HG03354 (cell line): ENCODE measurements around the gene LRRC2.
"Not testable (repeated sequence)": the region's sequence is repeated elsewhere in the genome, so short reads cannot be mapped to it uniquely, and the experiment has no call there.

ENCODE experiments used
- ATAC-seq: cut with Tn5 transposase; IDR thresholded peaks from one replicate; pipeline ENCODE4 v1.9.1; 2021; ENCODE audit warnings: mild to moderate bottlenecking; ENCODE audit not compliant: unreplicated experiment, poor library complexity, severe bottlenecking

The LRRC2 gene, protein sequence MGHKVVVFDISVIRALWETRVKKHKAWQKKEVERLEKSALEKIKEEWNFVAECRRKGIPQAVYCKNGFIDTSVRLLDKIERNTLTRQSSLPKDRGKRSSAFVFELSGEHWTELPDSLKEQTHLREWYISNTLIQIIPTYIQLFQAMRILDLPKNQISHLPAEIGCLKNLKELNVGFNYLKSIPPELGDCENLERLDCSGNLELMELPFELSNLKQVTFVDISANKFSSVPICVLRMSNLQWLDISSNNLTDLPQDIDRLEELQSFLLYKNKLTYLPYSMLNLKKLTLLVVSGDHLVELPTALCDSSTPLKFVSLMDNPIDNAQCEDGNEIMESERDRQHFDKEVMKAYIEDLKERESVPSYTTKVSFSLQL

GRCh38 chr3:46566040-46566641 lies at the start of gene LRRC2:
LRRC2 (minus strand) TSS chr3:46566302; CDS start chr3:46551591, 14,711 bp downstream.
- no peak for ATAC-seq

DNA sequence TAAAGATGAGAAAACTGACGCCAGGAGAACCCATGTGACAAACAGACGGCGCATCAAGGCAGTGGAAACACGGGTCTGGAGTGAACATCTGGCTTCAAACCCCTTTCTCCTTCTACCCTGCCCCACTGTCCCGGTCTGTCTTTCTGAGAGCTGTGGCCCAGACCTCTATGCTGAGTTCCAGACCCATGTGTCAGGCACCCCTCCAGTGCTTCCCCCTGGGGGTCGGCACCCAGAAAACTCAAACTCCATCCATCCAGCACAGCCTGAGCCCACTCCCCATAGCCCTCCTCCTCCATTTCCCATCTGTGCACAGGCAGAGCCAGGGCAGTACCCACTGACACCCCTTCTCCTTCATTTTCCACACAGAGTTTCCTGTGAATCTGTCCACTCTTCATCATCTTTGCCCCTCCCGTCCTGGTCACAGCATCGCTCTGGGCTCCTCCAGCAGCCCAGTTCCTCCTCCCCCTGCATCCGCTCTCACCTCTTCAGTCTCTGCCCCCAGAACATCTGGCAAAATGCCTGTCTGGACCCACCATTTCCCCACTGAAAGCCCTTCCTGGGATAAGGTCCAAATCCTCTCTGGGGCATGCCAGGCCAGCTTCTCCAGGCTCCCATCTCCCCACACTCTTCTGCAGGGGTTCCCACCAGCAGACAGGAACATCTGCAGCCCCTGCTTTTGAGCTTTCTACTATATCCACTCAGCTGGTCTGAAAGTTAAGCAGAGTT lies 49.1 kb upstream of the LRRC2 start:
- ATAC-seq, result no peak

- no peak for ATAC-seq
Measured at GRCh38 chr3:46614431-46614830, 48.3 kb upstream of the LRRC2 start.

- no peak for ATAC-seq
Measured at GRCh38 chr3:46613313-46614005, 47.4 kb upstream of the LRRC2 start.

DNA sequence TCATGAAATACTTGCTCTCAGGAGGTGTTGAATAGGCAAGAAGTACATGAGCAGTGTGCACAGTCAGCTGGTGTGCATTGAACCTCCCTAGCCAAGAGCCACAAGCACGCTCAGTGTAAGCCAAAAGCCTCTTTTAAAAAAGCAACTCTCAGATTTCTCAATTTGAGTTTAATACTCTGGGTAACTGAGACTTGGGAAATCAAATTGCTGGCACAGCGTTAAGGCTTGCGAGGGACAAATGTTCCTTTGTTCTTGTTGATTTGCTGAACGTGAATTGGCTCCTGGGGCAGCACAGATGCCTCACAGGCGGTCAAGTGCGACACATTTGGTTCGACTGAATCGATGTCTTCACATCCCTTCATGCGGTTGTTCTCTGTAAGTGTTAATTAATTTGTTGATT lies 46.2 kb upstream of the LRRC2 start, which contains the start of gene FAM240A:
TSS of gene FAM240A (plus strand) at position 202 of the 400 bp plus-strand sequence. CDS start at position 361, 159 bp downstream.
- no peak for ATAC-seq

- ATAC-seq, result no peak
Measured at GRCh38 chr3:46609944-46610722, 44.0 kb upstream of the LRRC2 start.

GRCh38 chr3:46609212-46609721 lies 43.2 kb upstream of the LRRC2 start:
- no peak for ATAC-seq

- ATAC-seq, result no peak
Measured at GRCh38 chr3:46607603-46608028, 41.5 kb upstream of the LRRC2 start.

DNA sequence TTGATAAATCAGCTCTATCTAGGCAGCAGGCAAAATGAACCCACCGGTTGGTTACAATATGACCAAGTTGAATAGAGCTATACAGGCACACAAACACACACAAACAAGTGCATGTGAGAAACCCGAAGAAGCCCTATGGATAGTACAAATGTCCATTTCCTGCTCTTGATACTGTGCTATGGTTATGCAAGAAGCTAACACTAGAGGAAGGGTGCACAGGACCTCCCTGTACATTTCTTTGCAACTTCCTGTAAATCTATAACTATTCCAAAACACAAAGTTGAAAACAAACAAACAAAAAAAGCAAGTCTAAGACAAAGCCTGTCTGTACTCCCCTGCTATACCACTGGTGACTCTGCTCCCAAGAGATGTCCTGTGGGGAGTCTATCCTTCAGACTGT lies 38.0 kb upstream of the LRRC2 start:
- no peak for ATAC-seq

- ATAC-seq, result no peak
Measured at GRCh38 chr3:46603446-46604046, 37.4 kb upstream of the LRRC2 start.

DNA sequence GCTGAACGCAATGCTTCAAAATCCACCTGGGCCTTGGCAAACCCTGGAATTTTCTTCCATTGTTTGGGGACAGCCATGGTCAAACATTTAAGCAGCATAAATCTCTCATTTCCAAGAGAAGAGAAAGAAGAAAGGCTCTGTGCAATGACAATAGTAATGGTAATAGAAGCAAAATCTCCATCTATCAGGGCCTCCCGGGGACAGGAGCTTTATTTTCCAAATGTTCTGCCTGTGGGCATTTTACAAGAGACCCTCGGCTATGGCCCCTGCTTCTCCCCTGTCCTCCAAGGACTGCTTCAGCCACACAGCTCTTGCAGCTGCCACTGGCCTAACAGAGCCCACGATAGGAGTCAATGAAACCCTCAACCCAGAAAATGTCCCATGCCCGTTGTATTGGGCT lies 33.5 kb upstream of the LRRC2 start:
- no peak for ATAC-seq

DNA sequence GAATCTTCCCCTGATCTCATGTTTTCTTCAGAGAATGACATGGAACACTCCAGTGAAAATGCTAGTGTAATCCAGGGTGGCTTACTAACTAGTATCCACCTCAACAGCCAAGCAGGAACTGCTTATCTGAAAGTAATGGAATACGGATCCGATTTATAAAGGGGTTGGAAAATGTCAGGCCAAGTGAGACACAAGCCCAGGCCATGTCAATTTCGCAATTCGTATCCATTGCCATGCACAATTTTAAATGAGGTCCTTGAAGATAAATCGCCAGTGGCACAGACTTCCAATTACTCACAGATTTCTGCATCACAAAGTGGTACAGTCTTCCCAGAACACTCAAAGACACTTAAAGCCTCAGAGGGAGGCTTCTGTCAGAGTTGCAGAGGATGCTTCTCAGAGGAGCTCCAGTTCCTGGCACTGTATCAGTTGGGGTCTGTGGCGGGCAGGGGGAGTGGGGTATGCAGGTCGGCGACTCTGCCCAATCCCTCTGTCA lies 29.8 kb upstream of the LRRC2 start:
- ATAC-seq, result no peak

- no peak for ATAC-seq
Measured at GRCh38 chr3:46594723-46595122, 28.6 kb upstream of the LRRC2 start.

DNA sequence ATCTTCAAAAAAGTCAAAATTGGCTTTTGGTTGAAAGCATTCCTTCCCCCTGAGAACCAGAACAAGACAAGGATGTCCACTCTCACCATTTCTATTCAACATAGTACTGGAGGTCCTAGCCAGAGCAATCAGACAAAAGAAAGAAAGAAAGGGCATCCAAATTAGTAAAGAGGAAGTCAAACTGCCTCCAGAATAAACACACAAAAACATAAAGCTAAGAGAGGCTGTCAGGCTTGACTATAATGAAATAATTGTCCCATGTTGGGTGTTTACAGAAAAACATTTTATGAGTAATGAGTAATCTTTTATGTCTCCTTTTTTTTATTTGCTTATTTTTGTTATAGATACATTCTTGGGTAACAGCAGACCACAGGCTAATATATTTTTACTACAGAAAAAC lies 27.9 kb upstream of the LRRC2 start:
- no peak for ATAC-seq

- no peak for ATAC-seq
Measured at GRCh38 chr3:46593274-46593862, 27.3 kb upstream of the LRRC2 start.

DNA sequence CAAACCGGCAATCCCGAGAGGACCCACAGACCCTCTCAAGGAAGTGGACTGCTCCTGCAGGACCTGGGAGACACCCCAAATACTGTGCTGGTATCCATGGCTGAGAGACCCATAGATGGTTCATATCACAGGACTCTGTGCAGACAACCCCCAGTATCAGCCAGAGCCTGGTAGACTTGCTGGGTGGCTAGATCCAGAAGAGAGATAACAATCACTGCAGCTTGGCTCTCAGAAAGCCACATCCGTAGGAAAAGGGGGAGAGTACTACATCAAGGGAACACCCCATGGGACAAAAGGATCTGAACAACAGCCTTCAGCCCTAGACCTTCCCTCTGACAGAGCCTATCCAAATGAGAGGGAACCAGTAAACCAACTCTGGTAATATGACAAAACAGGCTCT lies 21.2 kb upstream of the LRRC2 start:
- ATAC-seq, result not testable (repeated sequence)

DNA sequence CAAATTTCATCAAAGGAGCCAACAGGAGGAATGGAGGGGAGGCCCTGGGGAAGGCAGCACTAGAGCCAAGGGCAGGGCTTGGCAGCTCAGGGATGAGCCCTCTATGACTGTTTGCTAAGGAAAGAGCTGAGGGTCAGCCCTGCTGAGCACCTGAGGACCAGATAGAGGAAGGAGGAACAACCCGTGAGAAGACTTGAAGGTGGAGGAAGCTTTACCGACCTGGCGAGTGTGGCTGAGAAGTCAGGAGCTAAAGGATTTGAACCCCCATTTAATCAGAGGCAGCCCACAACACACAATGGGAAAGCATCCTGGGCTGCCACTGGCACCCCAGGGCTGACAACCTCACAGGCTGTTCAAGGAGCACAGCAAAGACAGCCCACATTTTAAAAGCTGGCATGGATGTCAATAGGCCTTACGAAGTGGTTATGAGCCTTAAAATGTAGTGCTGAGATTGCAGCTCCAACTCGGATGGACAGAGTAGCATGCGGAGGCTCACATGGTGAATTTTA lies 20.7 kb upstream of the LRRC2 start:
- ATAC-seq, result no peak
